H9 (cell line): Measurements from ENCODE around the gene LCMT1. TPM values are rescaled to one million over a fixed set of nuclear protein-coding genes. Genes with fewer than 3 reads are reported as not detected.

Experiments
- DNase-seq: peaks from one replicate; pipeline ENCODE4 v3.0.0-alpha.2; 2017
- H2AFZ ChIP-seq: one replicate; pipeline ENCODE4 v1.6.1; 2013; ENCODE audit warnings: mild to moderate bottlenecking, low read length, control low read depth, moderate library complexity
- H2AK5ac ChIP-seq: 2 replicates; pipeline ENCODE4 v1.6.1; 2013; ENCODE audit warnings: low read length, control low read depth, mixed read lengths; ENCODE audit not compliant: insufficient read length
- H2BK120ac ChIP-seq: one replicate; pipeline ENCODE4 v1.6.1; 2013; ENCODE audit warnings: low read depth, mild to moderate bottlenecking, low read length, control low read depth, inconsistent platforms; ENCODE audit not compliant: poor library complexity, severe bottlenecking
- H2BK12ac ChIP-seq: 2 replicates; pipeline ENCODE4 v1.6.1; 2013; ENCODE audit warnings: low read length, control low read depth, mixed read lengths, low read depth; ENCODE audit not compliant: insufficient read length
- H2BK15ac ChIP-seq: 2 replicates; pipeline ENCODE4 v1.6.1; 2013; ENCODE audit warnings: low read depth, low read length, control low read depth
- H2BK20ac ChIP-seq: one replicate; pipeline ENCODE4 v1.6.1; 2013; ENCODE audit warnings: low read depth, mild to moderate bottlenecking, low read length, control low read depth, inconsistent platforms; ENCODE audit not compliant: poor library complexity, severe bottlenecking
- H2BK5ac ChIP-seq: 2 replicates; pipeline ENCODE4 v1.6.1; 2013; ENCODE audit warnings: low read length, control low read depth, mixed read lengths; ENCODE audit not compliant: insufficient read length
- H3K14ac ChIP-seq: 2 replicates; pipeline ENCODE4 v1.6.1; 2013; ENCODE audit warnings: low read length, control low read depth; ENCODE audit not compliant: insufficient read depth
- H3K18ac ChIP-seq: 2 replicates; pipeline ENCODE4 v1.6.1; 2013; ENCODE audit warnings: low read depth, mild to moderate bottlenecking, mixed read lengths, low read length, control low read depth; ENCODE audit not compliant: insufficient read length
- H3K23ac ChIP-seq: 2 replicates; pipeline ENCODE4 v1.6.1; 2013; ENCODE audit warnings: low read length, control low read depth, mixed read lengths, low read depth; ENCODE audit not compliant: insufficient read length
- H3K23me2 ChIP-seq: 2 replicates; pipeline ENCODE4 v1.6.1; 2013; ENCODE audit warnings: low read depth, mild to moderate bottlenecking, mixed read lengths, low read length, control low read depth; ENCODE audit not compliant: insufficient read length, poor library complexity, severe bottlenecking
- H3K27ac ChIP-seq: 2 replicates; pipeline ENCODE4 v1.5.1; 2013; ENCODE audit warnings: low read length, control low read depth, mixed read lengths, low read depth; ENCODE audit not compliant: insufficient read length
- H3K27me3 ChIP-seq: 2 replicates; pipeline ENCODE4 v1.6.1; 2013; ENCODE audit warnings: low read length, control low read depth, inconsistent platforms; ENCODE audit not compliant: insufficient read depth
- H3K4ac ChIP-seq: 2 replicates; pipeline ENCODE4 v1.6.1; 2013; ENCODE audit warnings: low read depth, mild to moderate bottlenecking, control low read depth, inconsistent platforms, low read length, moderate library complexity
- H3K4me1 ChIP-seq: 2 replicates; pipeline ENCODE4 v1.6.1; 2013; ENCODE audit warnings: low read length, control low read depth, inconsistent platforms; ENCODE audit not compliant: insufficient read depth
- H3K4me2 ChIP-seq: 2 replicates; pipeline ENCODE4 v1.6.1; 2013; ENCODE audit warnings: low read length, control low read depth, mixed read lengths; ENCODE audit not compliant: insufficient read length, insufficient read depth
- H3K56ac ChIP-seq: 2 replicates; pipeline ENCODE4 v1.6.1; 2013; ENCODE audit warnings: low read depth, mild to moderate bottlenecking, mixed read lengths, low read length, control low read depth; ENCODE audit not compliant: insufficient read length
- H3K79me1 ChIP-seq: 2 replicates; pipeline ENCODE4 v1.6.1; 2013; ENCODE audit warnings: low read depth, mild to moderate bottlenecking, moderate library complexity, low read length, control low read depth, inconsistent platforms; ENCODE audit not compliant: insufficient read depth, poor library complexity, severe bottlenecking
- H3K79me2 ChIP-seq: 2 replicates; pipeline ENCODE4 v1.6.1; 2013; ENCODE audit warnings: low read length, control low read depth, inconsistent platforms; ENCODE audit not compliant: insufficient read depth
- H3K9ac ChIP-seq: 2 replicates; pipeline ENCODE4 v1.6.1; 2013; ENCODE audit warnings: low read length, control low read depth, mixed read lengths; ENCODE audit not compliant: insufficient read length; ENCODE audit errors: extremely low read depth
- H3K9me3 ChIP-seq: one replicate; pipeline ENCODE4 v1.6.1; 2013; ENCODE audit warnings: low read depth, low read length, inconsistent platforms; ENCODE audit not compliant: control insufficient read depth
- H3T11ph ChIP-seq: one replicate; pipeline ENCODE4 v1.6.1; 2013; ENCODE audit warnings: mild to moderate bottlenecking, low read length, control low read depth, inconsistent platforms
- H4K20me1 ChIP-seq: one replicate; pipeline ENCODE4 v1.6.1; 2013; ENCODE audit not compliant: control insufficient read depth, insufficient read length, insufficient read depth
- H4K5ac ChIP-seq: 2 replicates; pipeline ENCODE4 v1.6.1; 2013; ENCODE audit warnings: low read depth, mild to moderate bottlenecking, mixed read lengths, low read length, control low read depth; ENCODE audit not compliant: insufficient read length
- H4K8ac ChIP-seq: replicated peaks from 2 replicates; pipeline ENCODE4 v1.6.1; 2013; ENCODE audit warnings: low read length, control low read depth, mixed read lengths, low read depth; ENCODE audit not compliant: insufficient read length
- H4K91ac ChIP-seq: 2 replicates; pipeline ENCODE4 v1.6.1; 2013; ENCODE audit warnings: low read depth, mild to moderate bottlenecking, moderate library complexity, mixed read lengths, low read length, control low read depth; ENCODE audit not compliant: insufficient read length
- H3K27ac Mint-ChIP-seq, 3 experiments: 2 replicates in 2 of 3; 3 replicates in 1 of 3; pipeline ENCODE4 v1.8.0; 2020 to 2021; ENCODE audit warnings: mixed read lengths in 3 of 3, mild to moderate bottlenecking in 1 of 3, moderate library complexity in 1 of 3
- H3K27me3 Mint-ChIP-seq: 2 replicates; pipeline ENCODE4 v1.8.0; 2021; ENCODE audit warnings: low read depth, mild to moderate bottlenecking, moderate library complexity, mixed read lengths
- H3K36me3 Mint-ChIP-seq, 3 experiments: 2 replicates in 2 of 3; 3 replicates in 1 of 3; pipeline ENCODE4 v1.8.0; 2020 to 2021; ENCODE audit warnings: low read depth in 3 of 3, mixed read lengths in 3 of 3; ENCODE audit not compliant: insufficient read depth in 1 of 3
- H3K4me1 Mint-ChIP-seq, 2 experiments: 2 replicates each; pipeline ENCODE4 v1.8.0; 2020; ENCODE audit warnings: mixed read lengths in 2 of 2
- H3K4me3 Mint-ChIP-seq, 2 experiments: 2 replicates in 1 of 2; 3 replicates in 1 of 2; pipeline ENCODE4 v1.8.0; 2020 to 2021; ENCODE audit warnings: mild to moderate bottlenecking in 2 of 2, mixed read lengths in 2 of 2, moderate library complexity in 1 of 2
- H3K9me3 Mint-ChIP-seq, 2 experiments: 2 replicates in 1 of 2; 3 replicates in 1 of 2; pipeline ENCODE4 v1.8.0; 2020; ENCODE audit warnings: mild to moderate bottlenecking in 2 of 2, mixed read lengths in 2 of 2, moderate library complexity in 1 of 2
- WGBS: extraction: QIAGEN DNeasy Blood & Tissue Kit; methylation state at CpG from one replicate; pipeline ENCODE4 v1.1.7; 2013; ENCODE audit warnings: missing lambda C conversion rate, low lambda C conversion rate, mixed read lengths; ENCODE audit not compliant: insufficient read length; ENCODE audit errors: extremely low coverage; 5-methylcytosine and 5-hydroxymethylcytosine counted together
- total RNA-seq: library from RNA; stranded (reverse); gene quantifications from 2 replicates; pipeline ENCODE4 v1.2.1, GENCODE V29; 2021
- TF ChIP-seq, protein P1 (sequence below): fragments of 200-600 bp; sonication (generic); conservative IDR thresholded peaks from 3 replicates; pipeline ENCODE4 v1.8.0; 2021; ENCODE audit warnings: antibody characterized with exemption, mild to moderate bottlenecking

Gene LCMT1
- total RNA-seq, 1 experiment from 2014 or later = 81.2 TPM

DNA sequence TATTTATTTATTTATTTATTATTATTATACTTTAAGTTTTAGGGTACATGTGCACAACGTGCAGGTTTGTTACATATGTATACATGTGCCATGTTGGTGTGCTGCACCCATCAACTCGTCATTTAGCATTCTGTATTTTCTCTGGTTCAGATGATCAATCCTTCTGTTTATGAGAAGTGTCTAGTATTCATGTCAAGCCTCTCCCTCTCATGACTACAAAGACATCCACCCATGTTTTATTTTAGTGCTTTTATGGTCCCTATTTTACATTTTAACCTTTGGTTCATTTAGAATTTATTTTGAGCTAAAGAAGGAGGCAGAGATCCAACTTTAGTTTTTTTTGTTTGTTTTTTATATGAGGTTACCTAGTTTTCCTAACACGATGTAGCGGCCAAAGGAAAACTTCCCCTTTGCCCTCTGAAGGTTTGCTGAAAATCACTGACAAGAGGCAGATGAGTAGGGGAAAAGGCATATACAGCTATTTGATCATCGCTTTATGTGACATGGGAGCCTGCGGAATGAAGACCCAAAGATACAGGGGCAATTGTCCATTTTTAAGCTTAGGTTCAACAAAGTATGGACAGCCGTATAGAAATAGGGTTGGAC lies 82.8 kb downstream of the LCMT1 start:
- H2BK12ac ChIP-seq = no peak overlapping the region
- no peaks in the 10 kb centered on the region for H3K36me3 Mint-ChIP-seq
- no peak overlapping the region for H3K4me2 ChIP-seq
- no peak overlapping the region for H3K9ac ChIP-seq
- no peak overlapping the region for H2AK5ac ChIP-seq
- H3K9me3 Mint-ChIP-seq = no peaks in the 10 kb centered on the region
- H2AFZ ChIP-seq = no peak overlapping the region
- H3K27ac ChIP-seq = no peak overlapping the region
- H3K56ac ChIP-seq = no peak overlapping the region
- H3K23me2 ChIP-seq = no peaks in the 10 kb centered on the region
- no peak overlapping the region for H4K91ac ChIP-seq
- H2BK20ac ChIP-seq = no peak overlapping the region
- H2BK120ac ChIP-seq = no peak overlapping the region
- H3K27ac Mint-ChIP-seq = no peak overlapping the region; a peak in 1 of 7 replicates
- no peaks in the 10 kb centered on the region for H3K9me3 ChIP-seq
- no peak overlapping the region for H2BK5ac ChIP-seq
- H3K27me3 ChIP-seq = no peaks in the 10 kb centered on the region
- no peak overlapping the region for H3T11ph ChIP-seq
- H4K8ac ChIP-seq = no peak overlapping the region
- DNase-seq = no peak
- no peaks in the 10 kb centered on the region for H3K4me1 Mint-ChIP-seq
- no CpG with 5 or more reads among the region's 7 CpGs for WGBS
- H4K5ac ChIP-seq = no peak overlapping the region
- no peaks in the 10 kb centered on the region for H3K79me2 ChIP-seq
- no peak overlapping the region for H3K23ac ChIP-seq
- no peaks in the 10 kb centered on the region for H3K27me3 Mint-ChIP-seq
- no peaks in the 10 kb centered on the region for H4K20me1 ChIP-seq
- H3K4me1 ChIP-seq = no peaks in the 10 kb centered on the region
- no peak overlapping the region for H3K14ac ChIP-seq
- H3K4me3 Mint-ChIP-seq = no peak overlapping the region
- TF ChIP-seq, protein P1, sequence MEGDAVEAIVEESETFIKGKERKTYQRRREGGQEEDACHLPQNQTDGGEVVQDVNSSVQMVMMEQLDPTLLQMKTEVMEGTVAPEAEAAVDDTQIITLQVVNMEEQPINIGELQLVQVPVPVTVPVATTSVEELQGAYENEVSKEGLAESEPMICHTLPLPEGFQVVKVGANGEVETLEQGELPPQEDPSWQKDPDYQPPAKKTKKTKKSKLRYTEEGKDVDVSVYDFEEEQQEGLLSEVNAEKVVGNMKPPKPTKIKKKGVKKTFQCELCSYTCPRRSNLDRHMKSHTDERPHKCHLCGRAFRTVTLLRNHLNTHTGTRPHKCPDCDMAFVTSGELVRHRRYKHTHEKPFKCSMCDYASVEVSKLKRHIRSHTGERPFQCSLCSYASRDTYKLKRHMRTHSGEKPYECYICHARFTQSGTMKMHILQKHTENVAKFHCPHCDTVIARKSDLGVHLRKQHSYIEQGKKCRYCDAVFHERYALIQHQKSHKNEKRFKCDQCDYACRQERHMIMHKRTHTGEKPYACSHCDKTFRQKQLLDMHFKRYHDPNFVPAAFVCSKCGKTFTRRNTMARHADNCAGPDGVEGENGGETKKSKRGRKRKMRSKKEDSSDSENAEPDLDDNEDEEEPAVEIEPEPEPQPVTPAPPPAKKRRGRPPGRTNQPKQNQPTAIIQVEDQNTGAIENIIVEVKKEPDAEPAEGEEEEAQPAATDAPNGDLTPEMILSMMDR = no peak
- no peak overlapping the region for H3K4ac ChIP-seq
- no peak overlapping the region for H3K18ac ChIP-seq
- no peaks in the 10 kb centered on the region for H3K79me1 ChIP-seq
- no peak overlapping the region for H2BK15ac ChIP-seq
